Measurements from ENCODE around the gene PAH. TPM values are rescaled to one million over a fixed set of nuclear protein-coding genes. Genes with fewer than 3 reads are reported as not detected.

Gene PAH
- total and polyA plus RNA-seq, 2 of the 8 experiments (the other 6 are each of a cell fraction or from before 2014, with no cell fraction given) = 3.9 to 9.0 TPM

- TF ChIP-seq ATF2 (IDR thresholded peaks at IDR 0.05; ENCODE audit: low read length) (no peak), BCL11A (IDR thresholded peaks at IDR 0.05; ENCODE audit: low read depth in 2 of 2, low read length in 2 of 2) (no peak), CEBPB (IDR thresholded peaks at IDR 0.05; ENCODE audit: low read depth, low read length) (no peak), CHD7 (IDR thresholded peaks at IDR 0.05; ENCODE audit: insufficient replicate concordance, low read length) (no peak), RNF2 (IDR thresholded peaks at IDR 0.05; ENCODE audit: borderline replicate concordance, low read depth, low read length, missing control alignments, poor library complexity, severe bottlenecking) (no peak)
Observed at GRCh38 chr12:102793921-102794320, 123.1 kb downstream of the PAH start (continued).

Data from H1 (cell line).